K562 (cell line): ENCODE data around the gene TALDO1. TPM values are rescaled to one million over a fixed set of nuclear protein-coding genes. Genes with fewer than 3 reads are reported as not detected.

Experiments used
- ADNP ChIP-seq: fragments of 200-800 bp; sonication (Bioruptor generic); IDR thresholded peaks from 2 replicates; pipeline ENCODE4 v1.6.1; 2016; ENCODE audit warnings: missing genetic modification characterization, missing compliant biosample characterization
- AFF4 ChIP-seq: sonication (generic); formaldehyde crosslinking; IDR thresholded peaks from 2 replicates; pipeline ENCODE4 v1.8.0; 2023; ENCODE audit warnings: mild to moderate bottlenecking, missing genetic modification reagents
- BCOR ChIP-seq: fragments of 450-650 bp; IDR thresholded peaks from 2 replicates; pipeline ENCODE4 v1.6.1; 2016
- CHAMP1 ChIP-seq: fragments of 450-650 bp; IDR thresholded peaks from 2 replicates; pipeline ENCODE4 v1.6.1; 2016; ENCODE audit warnings: mild to moderate bottlenecking
- CSDE1 ChIP-seq, 2 experiments: fragments of 450-650 bp; IDR thresholded peaks; 2 replicates each; pipeline ENCODE4 v1.6.1; 2016; ENCODE audit warnings: mild to moderate bottlenecking in 1 of 2
- GTF2F1 ChIP-seq: IDR thresholded peaks from 2 replicates; pipeline ENCODE4 v1.6.1; 2011; ENCODE audit warnings: low read depth, low read length, improper control_type of control experiment
- MBD2 ChIP-seq: sonication (generic); IDR thresholded peaks from 2 replicates; pipeline ENCODE4 v1.6.1; 2016; ENCODE audit warnings: low read depth, borderline replicate concordance
- PHF21A ChIP-seq: fragments of 450-650 bp; IDR thresholded peaks from 2 replicates; pipeline ENCODE4 v1.6.1; 2017; ENCODE audit warnings: low read depth, borderline replicate concordance
- RBM39 ChIP-seq: fragments of 200-400 bp; formaldehyde crosslinking; optimal IDR thresholded peaks from 2 replicates; pipeline ENCODE3; 2018; ENCODE audit warnings: low read depth, low read length
- STAT6 ChIP-seq: sonication (generic); formaldehyde crosslinking; IDR thresholded peaks from 2 replicates; pipeline ENCODE4 v1.8.1; 2023; ENCODE audit warnings: mild to moderate bottlenecking, missing genetic modification reagents
- TBP ChIP-seq: optimal IDR thresholded peaks from 2 replicates; pipeline ENCODE3; 2011; ENCODE audit warnings: low read depth, low read length, improper control_type of control experiment
- ZBTB2 ChIP-seq: fragments of 450-650 bp; IDR thresholded peaks from 2 replicates; pipeline ENCODE4 v1.6.1; 2016; ENCODE audit warnings: antibody characterized with exemption
- ZBTB43 ChIP-seq: sonication (generic); formaldehyde crosslinking; IDR thresholded peaks from 2 replicates; pipeline ENCODE4 v1.8.0; 2023; ENCODE audit warnings: mild to moderate bottlenecking, missing genetic modification reagents
- polyA plus RNA-seq, 8 experiments: library from polyadenylated mRNA; depleted of rRNA in 4 of 8; stranded (reverse) in 5 of 8; unstranded in 3 of 8; fragments of >200 nt; fragmentation: Nextera tagmentation in 2 of 8; fragmentation: Illumina TruSeq in 1 of 8; extraction: Ambion mirVana in 2 of 8; extraction: Trizol in 1 of 8; gene quantifications; 2 replicates each; pipeline versions ENCODE4 v1.2.1 to v1.2.3, GENCODE V29; 2011 to 2014; ENCODE audit warnings: inconsistent platforms in 1 of 8, missing spikeins in 1 of 8
- total RNA-seq, 7 experiments: library from RNA; depleted of rRNA in 6 of 7; stranded (reverse); fragments of >200 nt in 6 of 7; fragmentation: Illumina TruSeq in 2 of 7; extraction: Trizol in 2 of 7; gene quantifications; 2 replicates each; pipeline versions ENCODE4 v1.2.1 to v1.2.3, GENCODE V29; 2011 to 2021; ENCODE audit warnings: low replicate concordance in 1 of 7

Gene TALDO1
- total and polyA plus RNA-seq, 9 of the 15 experiments (the other 6 are each of a cell fraction or from before 2014, with no cell fraction given), result 260 to 541 (median 441) TPM

GRCh38 chr11:797296-798092 lies 50.2 kb downstream of the TALDO1 start (continued):
- TF ChIP-seq ZBTB2 (0 out of 2 replicates have a peak, but pooled peaks have one; percentile 33), RBM39 (no peak), GTF2F1 (no peak), AFF4 (no peak), ZBTB43 (CRISPR knock-in tag) (no peak), MBD2 (no peak), TBP (peak; percentile 29), CHAMP1 (no peak), BCOR (no peak), ADNP (no peak), STAT6 (CRISPR knock-in tag) (0 out of 2 replicates have a peak, but pooled peaks have one; percentile 47), PHF21A (no peak), CSDE1 (IDR thresholded peaks at IDR 0.05) (no peak)
